Stomach (tissue), 4 donors: ENCODE measurements around the gene DYRK2.

Source experiments
- CTCF ChIP-seq, 7 experiments: fragments of 450-650 bp in 4 of 7; fragments of 200-600 bp in 3 of 7; sonication (generic) in 3 of 7; IDR thresholded peaks; one replicate each; pipeline ENCODE4 v1.5.1; 2016 to 2019; ENCODE audit warnings: antibody characterized with exemption in 7 of 7, control low read depth in 2 of 7, mild to moderate bottlenecking in 1 of 7
- POLR2A ChIP-seq, 4 donors: fragments of 450-650 bp; IDR thresholded peaks; one replicate each; pipeline ENCODE4 v1.6.1; 2016; ENCODE audit warnings: antibody characterized with exemption in 4 of 4, control low read depth in 2 of 4, mild to moderate bottlenecking in 1 of 4, moderate library complexity in 1 of 4
- POLR2AphosphoS5 ChIP-seq, 3 donors: sonication (generic); formaldehyde crosslinking; IDR thresholded peaks; one replicate each; pipeline ENCODE4 v1.6.1; 2016; ENCODE audit warnings: antibody characterized with exemption in 3 of 3

- TF ChIP-seq CTCF (IDR thresholded peaks at IDR 0.05): no peak
- TF ChIP-seq POLR2AphosphoS5 (IDR thresholded peaks at IDR 0.05): no peak
- no peak for TF ChIP-seq POLR2A (IDR thresholded peaks at IDR 0.05)
These were observed 55.5 kb downstream of the DYRK2 start for GRCh38 chr12:67704071-67704470.
